Measurements from ENCODE around the gene WDR5. TPM values are rescaled to one million over a fixed set of nuclear protein-coding genes. Genes with fewer than 3 reads are reported as not detected.

WDR5 gene
- total and polyA plus RNA-seq, 10 of the 15 experiments (the other 5 are each of a cell fraction or from before 2014, with no cell fraction given): 1.4 to 43.7 (median 33.2) TPM

GRCh38 chr9:134131471-134132207 lies 4.2 kb upstream of the WDR5 start:
- no peaks in the 10 kb centered on the region for H3K36me3 ChIP-seq (ENCODE audit: control insufficient read depth in 2 of 2, insufficient read depth in 2 of 2, low read length in 1 of 2)
- POLR2A ChIA-PET: no interaction called here
- in situ Hi-C loops (cut with MboI): no loop called here
- no peaks in the 10 kb centered on the region; the same call in none of the 2 replicates for H3K4me1 ChIP-seq (ENCODE audit: control insufficient read depth, insufficient read depth, low read length)
- no peak overlapping the region for H3K9ac ChIP-seq (ENCODE audit: control insufficient read depth, insufficient read depth, low read length)
- peaks cover 10% of the 10 kb centered on the region for H3K79me2 ChIP-seq (ENCODE audit: control insufficient read depth, insufficient read depth, low read length)
- ATAC-seq (no peak), DNase-seq (ENCODE audit: low read depth, low spot score) (no peak), FAIRE-seq (no peak)
- no peak overlapping the region for H3K27ac ChIP-seq (ENCODE audit: control insufficient read depth, insufficient read depth)
- WGBS (ENCODE audit: insufficient coverage, insufficient replicate concordance, low lambda C conversion rate, missing lambda C conversion rate): 49% methylated on average over 13 of the region's 13 CpGs
- TF ChIP-seq FOXM1 (IDR thresholded peaks at IDR 0.05; ENCODE audit: low read depth, low read length): no peak
- no peak for TF ChIP-seq JUNB (IDR thresholded peaks at IDR 0.05)
- no peak for TF ChIP-seq ATF7 (IDR thresholded peaks at IDR 0.05; ENCODE audit: low read depth)
- TF ChIP-seq RCOR1 (conservative IDR thresholded peaks at IDR 0.05; ENCODE audit: low read depth, low read length): no peak
- TF ChIP-seq YBX1 (IDR thresholded peaks at IDR 0.05): no peak
- TF ChIP-seq KAT2A (conservative IDR thresholded peaks at IDR 0.05; ENCODE audit: control insufficient read depth, low read depth, low read length): no peak
- TF ChIP-seq SUZ12 (IDR thresholded peaks at IDR 0.05; ENCODE audit: unreplicated experiment): no peak
- TF ChIP-seq ZNF207 (IDR thresholded peaks at IDR 0.05; ENCODE audit: borderline replicate concordance): no peak
- TF ChIP-seq SMC3 (IDR thresholded peaks at IDR 0.05; ENCODE audit: borderline replicate concordance, low read length): no peak
- TF ChIP-seq SRF (IDR thresholded peaks at IDR 0.05; ENCODE audit: low read depth in 2 of 2, low read length in 2 of 2): no peak
- no peak for TF ChIP-seq BCL3 (IDR thresholded peaks at IDR 0.05; ENCODE audit: borderline replicate concordance, insufficient read depth, low read depth, low read length, poor library complexity, severe bottlenecking)
- TF ChIP-seq STAT1 (conservative IDR thresholded peaks at IDR 0.05): no peak
- TF ChIP-seq JUND (IDR thresholded peaks at IDR 0.05; ENCODE audit: low read depth, low read length): no peak
- TF ChIP-seq IRF4 (IDR thresholded peaks at IDR 0.05; ENCODE audit: low read depth, low read length): no peak
- no peak for TF ChIP-seq GATAD2B (conservative IDR thresholded peaks at IDR 0.05; ENCODE audit: low read depth)
- TF ChIP-seq CEBPZ (IDR thresholded peaks at IDR 0.05; ENCODE audit: low read depth, low read length): no peak
- TF ChIP-seq RAD51 (IDR thresholded peaks at IDR 0.05): no peak
- no peak for TF ChIP-seq CHD2 (IDR thresholded peaks at IDR 0.05; ENCODE audit: borderline replicate concordance, low read depth, low read length)
- TF ChIP-seq RB1 (IDR thresholded peaks at IDR 0.05; ENCODE audit: borderline replicate concordance): no peak
- TF ChIP-seq NR2F1 (conservative IDR thresholded peaks at IDR 0.05): no peak
- H3K9me3 ChIP-seq (replicated peaks; ENCODE audit: control insufficient read depth, insufficient read depth, low read length): no peaks in the 10 kb centered on the region
- no peaks in the 10 kb centered on the region for H4K20me1 ChIP-seq (ENCODE audit: control insufficient read depth, insufficient read depth)
- H3K4me2 ChIP-seq (ENCODE audit: control insufficient read depth, insufficient read depth): no peak overlapping the region
- intact Hi-C loops (cut with micrococcal nuclease; ENCODE audit: unreplicated experiment): no loop called here
- RAD21 ChIA-PET (ENCODE audit: unreplicated experiment): no interaction called here
- BruUV-seq (replicated peaks): no TSS peak
- SMC1A ChIA-PET (ENCODE audit: uncharacterized antibody, unreplicated experiment): no interaction called here
- CTCF ChIA-PET: no interaction called here
- no peak overlapping the region for H3K4me3 ChIP-seq
- peaks cover 1 to 4% of the 10 kb centered on the region in 2 experiments; a peak in 3 of 4 replicates for H3K27me3 ChIP-seq (replicated peaks in 1 of 2; ENCODE audit: control insufficient read depth in 2 of 2, insufficient read depth in 2 of 2, low read length in 1 of 2)
- H2AFZ ChIP-seq (ENCODE audit: control insufficient read depth, low read depth, low read length): no peak overlapping the region

All from GM12878 (cell line).